NCI-H82 treated with DMSO at 0.1 percent for 48 hours (cell line): Measurements from ENCODE around the gene BLID.

Source experiments
- DNase-seq: peaks from one replicate; lab custom pipeline; 2025; ENCODE audit not compliant: unreplicated experiment; lab: John Stamatoyannopoulos, UW

The BLID gene

DNA sequence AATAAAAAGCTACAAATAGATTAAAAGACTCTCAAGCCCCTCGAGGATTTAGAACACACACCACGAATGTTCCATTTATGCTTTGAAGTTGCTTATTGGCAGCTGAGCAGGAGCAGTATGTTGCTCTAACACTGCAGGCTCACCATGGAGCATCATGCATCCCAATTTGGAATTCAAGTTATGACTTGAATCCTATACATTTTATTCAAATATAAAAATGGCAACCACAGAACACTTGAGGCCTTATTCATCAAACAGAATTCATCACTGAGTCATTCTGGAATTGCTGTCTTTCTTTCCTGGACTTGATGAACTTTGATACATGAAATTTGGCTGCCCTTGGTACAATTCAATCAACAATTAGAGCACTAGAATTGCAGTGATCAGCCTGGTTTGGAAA, 24.5 kb upstream of the BLID start:
- DNase-seq, result no peak

GRCh38 chr11:122139595-122139866, 23.5 kb upstream of the BLID start:
- no peak for DNase-seq

DNA sequence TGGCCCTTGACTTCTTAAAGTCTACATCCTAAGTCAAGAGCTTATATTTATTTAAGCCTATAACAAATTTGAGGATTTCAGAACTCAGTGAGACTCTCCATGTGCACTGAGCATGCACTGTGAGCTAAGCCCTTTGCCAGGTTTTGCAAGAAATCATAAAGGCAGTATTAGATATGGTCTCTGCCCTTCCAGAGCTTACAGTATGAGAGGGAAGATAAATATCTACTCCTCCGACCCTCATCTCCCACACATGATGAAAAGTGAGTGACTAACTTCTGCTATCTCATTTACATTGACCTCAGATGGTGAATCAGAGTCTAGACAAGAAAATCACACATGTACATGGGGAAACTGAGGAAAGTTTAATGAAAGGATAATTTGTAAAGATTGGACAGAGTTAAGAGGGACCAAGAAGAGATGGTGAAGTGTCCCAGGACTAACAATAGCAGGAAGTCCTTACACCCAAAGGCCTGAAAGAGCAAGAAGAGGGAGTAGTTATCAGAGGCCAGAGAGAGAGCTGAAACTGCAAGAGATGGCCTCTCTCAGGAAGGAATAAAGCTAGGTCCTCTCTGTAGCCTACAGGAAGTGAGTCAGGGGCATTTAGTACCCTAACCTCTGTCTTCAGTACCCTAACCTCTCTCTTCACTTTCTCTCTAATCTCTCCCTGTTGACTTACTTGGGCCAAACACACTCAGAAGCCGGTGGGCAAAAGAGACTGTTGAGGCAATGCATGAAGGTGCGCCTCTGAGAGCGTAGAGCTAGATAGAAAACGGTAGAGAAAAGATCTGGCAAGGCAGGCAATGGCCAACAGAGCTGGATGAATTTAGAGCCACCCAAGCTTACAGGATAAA, 23.0 kb upstream of the BLID start:
- DNase-seq, result no peak

- DNase-seq, result no peak
Measured at GRCh38 chr11:122137078-122137793, 21.2 kb upstream of the BLID start.

DNA sequence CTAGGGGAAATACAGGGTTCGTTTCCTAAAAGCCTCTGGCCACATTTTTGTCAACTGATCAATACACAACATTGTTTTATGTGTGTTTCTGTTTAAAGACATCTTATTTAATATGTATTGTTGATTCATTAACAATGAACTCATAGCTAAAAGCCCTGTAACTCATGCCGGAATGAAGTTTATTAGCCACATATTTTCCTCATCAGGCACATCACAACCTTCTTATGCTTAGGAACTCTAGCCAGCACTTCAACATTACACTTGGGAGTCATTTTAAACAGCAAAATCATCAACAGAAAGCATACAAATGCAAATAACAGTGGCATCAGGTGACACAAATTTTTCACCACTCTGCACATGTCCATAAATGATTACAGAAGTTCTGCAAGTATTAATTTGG, 15.1 kb upstream of the BLID start:
- DNase-seq, result no peak

DNA sequence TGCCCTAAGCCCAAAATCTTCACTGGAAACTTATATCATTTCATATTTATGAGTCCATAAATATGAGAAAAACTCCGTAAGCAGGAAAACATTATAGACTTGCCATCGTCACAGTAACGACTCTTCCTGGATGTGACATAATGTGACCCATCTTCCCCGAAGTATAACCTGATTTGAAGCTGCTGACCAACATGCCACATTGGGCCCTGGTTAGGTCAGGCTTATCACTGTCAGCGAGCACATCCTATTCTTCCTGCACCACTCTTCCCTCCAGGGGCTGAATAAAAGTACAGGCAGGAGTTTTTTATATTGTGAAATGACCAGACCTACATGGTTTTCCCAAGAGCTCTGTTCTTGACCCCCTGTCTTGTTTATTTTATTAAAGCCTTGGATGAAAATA, 12.1 kb upstream of the BLID start:
- DNase-seq, result no peak

- DNase-seq, result no peak
Measured at GRCh38 chr11:122127020-122127419, 11.0 kb upstream of the BLID start.

GRCh38 chr11:122126024-122126688, 10.1 kb upstream of the BLID start:
- DNase-seq, result no peak

DNA sequence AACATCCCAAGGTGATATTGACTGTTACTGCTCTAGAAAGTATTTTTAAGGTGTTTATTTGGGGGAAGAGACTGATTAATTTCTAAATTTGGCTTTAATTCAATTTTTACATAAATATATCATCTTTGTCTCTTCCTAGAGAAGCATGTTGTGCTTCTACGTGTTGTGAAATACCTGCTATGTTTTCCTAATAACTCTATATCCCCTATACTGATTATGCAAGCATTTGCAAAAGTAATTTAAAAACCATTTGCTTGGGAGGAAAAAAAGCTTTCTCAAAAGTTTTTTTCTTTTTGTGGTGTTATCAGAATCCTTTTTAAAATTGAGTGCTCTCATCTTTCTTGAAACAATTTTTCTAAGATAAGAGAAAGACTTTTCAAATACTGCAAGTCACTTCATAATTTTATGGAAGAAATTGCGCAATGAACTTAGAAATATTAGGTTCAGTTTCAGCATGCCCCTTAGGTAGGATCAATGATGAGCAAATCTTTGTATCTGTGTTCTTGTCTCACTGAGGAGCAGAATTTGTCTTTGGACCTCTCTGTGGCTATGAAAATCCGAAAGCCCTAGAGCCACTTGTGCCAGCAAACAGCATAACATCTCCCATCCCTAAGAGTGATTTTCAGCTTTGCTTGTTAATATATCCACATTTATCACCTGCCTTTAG, 7.4 kb upstream of the BLID start:
- DNase-seq, result no peak

DNA sequence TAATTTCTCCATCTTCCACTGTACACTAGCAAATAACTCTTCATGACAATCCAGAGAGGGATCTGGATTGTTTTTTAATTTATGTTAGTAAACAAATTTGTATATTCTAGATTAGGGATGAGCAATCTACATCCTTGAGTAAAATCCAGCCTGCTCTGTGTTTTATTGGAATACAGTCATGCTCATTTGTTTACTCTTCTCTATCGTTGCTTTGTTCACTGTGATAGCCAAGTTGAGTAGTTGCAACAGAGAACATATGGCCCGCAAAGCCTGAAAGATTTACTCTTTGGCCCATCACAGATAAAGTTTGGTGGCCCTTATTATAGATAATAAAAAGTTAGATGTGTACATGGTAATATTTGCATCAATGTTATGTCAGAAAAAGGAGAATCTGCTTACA, 6.2 kb upstream of the BLID start:
- no peak for DNase-seq

GRCh38 chr11:122120096-122120495, 4.1 kb upstream of the BLID start:
- DNase-seq, result no peak

DNA sequence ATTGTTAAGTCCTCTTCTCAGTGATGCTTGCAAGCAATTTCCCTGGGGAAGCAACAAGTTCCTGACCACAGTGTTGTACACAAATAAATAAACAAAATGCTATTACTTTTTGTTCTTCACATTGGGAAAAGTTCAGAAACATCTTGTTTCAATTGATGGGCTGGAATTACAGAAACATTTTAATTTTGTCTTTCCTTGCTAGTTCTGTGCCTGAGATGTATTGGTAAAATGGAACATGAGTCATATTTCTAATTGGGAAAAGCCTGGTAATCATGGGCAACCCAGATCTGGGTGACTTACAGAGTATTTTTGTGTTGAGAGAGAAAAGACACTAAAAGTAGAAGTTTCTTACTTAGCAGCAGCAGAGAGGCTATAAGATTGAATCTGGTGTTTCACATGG, 576 bp upstream of the BLID start:
- no peak for DNase-seq

DNA sequence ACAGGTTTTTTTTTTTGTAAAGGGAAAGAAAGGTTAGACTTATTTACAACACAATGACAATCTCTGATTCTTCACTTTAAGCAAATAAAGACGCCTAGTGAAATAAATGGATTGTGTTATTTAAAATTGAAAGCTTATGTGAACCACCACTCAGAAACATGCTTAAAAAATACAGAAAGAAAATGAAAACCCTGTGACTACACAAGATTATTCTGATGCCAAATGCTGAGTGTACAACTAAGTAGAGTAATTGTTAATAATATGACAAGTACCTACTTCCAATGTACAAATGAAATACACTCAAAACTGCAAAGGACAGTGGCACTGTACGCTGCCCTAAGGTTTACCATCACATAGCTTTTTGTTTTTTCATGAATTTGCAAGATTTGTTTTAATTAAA, 1.0 kb downstream of the BLID start:
- DNase-seq, result no peak

DNA sequence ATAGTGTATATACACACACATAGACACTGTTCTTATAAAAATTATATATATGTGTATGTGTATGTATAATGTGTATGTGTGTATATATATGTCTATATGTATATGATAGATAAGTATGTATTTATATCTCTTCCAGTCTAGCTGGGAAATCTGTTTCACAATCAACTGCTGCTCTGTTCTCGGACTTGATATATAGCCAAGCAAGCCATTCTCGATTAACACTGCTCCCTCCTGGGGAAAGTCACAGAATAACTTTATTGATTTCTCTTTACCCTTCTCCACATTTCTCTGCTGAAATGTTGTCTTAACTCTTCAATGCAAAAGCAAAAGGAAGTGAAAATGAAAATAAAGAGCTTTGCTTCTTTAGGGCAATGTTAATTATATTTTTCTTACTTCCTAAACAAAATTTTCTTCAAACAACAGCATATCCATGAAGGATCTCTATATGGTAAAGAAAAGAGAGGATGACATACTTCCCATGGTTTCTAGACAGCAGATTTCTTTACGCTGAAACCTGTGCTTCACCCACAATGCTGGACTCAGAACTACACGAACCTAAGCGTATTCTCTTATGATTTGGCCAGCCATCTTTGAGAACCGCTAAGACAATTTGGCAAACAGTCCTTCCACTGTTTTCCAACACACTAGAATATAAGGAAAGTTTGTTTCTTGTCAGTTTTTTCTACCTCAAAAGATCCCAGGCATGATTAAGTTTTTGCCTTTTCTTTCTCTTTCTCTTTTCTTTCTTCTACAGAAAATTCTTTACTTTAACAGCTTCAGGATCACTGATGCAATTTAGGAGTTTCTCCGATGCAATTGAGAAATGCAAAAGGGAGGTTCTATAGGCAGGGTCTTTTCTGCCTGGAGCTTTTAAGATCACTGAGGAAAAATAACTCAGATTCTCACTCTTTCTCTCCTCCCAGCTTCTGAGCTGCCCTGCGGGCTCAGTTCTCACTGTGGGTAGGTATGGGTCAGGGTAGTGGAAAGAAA, 1.9 kb downstream of the BLID start:
- DNase-seq, result no peak

DNA sequence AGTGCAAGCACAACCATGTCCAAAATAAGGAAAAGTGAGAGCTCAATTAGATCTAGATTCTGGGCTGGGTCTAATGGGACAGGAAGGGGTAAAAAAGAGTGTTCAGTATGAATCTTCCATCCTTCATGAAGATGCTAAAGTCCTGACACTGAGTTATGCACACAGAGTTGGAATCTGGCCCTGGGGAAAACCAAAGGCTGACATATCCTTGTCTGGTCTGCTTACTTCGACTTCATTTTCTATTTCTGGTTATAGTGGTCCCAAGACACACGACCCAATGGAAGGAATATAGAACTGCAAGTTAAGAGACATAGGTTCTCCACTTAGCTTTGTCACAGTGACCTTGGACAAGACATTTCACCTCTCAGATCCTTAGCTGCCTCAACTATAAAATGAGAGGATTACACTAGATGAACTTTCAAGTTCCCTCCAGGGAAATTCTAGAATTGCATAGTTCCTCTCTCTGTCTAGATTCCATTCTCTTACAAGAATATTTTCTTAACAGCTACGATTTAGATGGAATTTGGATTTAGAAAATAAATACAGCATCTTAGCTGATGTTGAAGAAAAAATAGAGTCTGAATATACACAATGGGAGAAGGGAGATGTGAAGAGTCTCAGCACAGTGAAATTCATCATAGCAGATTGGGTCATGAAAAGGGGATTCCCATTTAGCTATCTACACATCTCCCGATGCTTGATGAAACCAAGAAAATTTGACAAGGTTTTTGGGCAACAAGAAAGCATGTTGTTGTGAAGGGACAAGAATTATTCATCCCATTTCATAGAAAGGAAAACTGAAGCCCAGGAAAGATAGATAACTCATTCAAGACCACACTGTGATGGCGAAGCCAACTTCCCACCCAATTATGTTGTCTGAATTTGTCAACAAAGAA, 3.3 kb downstream of the BLID start:
- DNase-seq, result no peak

DNA sequence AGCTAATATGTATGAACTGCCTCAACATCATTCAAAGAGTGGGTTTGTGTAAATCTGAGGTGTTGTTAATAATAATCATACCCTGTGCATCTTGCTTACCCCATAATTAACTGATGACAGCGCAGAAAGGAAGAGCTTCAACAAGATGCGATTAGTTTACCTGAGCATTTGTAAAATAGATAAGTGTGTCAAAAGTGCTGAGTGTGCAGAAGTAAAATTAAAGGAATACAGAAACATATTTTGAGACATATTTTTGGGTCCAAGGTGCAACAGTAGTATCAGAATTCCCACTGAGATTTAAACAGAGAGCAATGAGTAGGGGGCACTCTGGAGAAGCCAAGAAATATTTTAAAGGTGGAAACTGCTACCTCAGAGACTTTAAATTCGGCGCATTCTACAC, 6.1 kb downstream of the BLID start:
- no peak for DNase-seq

- no peak for DNase-seq
Measured at GRCh38 chr11:122108828-122109227, 7.2 kb downstream of the BLID start.

DNA sequence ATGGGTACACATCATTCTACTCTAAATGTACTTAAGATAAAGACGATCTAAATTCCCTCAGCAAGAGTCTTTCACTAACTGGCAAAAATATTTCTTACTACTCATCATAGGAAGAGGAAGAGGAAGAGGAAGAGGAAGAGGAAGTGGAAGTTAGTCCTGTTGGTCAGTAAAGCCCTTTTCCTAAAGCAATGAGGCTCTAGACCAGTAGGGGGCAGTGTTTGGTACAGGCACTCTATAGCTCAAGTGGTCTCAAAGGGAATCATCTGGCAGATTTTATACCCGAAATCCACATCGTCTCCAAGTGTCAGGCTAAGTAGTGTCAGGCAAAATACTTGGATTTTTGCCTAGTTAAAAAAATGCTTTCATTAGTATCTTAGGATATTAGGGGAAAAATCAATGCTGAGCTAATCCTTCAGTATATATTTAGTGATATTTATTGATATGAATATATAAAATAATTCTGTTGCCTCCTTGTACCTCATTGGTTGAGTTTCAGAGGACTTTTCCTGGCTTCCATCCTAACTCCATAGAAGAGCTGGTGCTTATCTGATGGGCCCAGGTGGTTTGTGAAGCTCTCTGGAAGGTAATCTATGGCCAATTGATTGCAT, 7.7 kb downstream of the BLID start:
- DNase-seq, result peak; percentile 2

GRCh38 chr11:122107566-122107965, 8.4 kb downstream of the BLID start:
- DNase-seq, result no peak
